Activated CD8-positive, alpha-beta memory T cell treated with anti-CD3 and anti-CD28 coated beads, Interleukin-2, amount 50 U/mL, for 24 hours (primary cell): Measurements from ENCODE around the gene OR52N2.
A peak's percentile ranks its signal among the peaks of the same experiment; 100 is the strongest.

Experiments used
- DNase-seq: peaks from one replicate; pipeline ENCODE4 v3.0.0-alpha.2; 2020; ENCODE audit errors: extremely low read depth

Gene OR52N2

GRCh38 chr11:5808500-5809121 lies at the start of gene OR52N2:
TSS of gene OR52N2 (plus strand) at chr11:5808924. CDS start at chr11:5820336, 11,412 bp downstream.
- DNase-seq, result peak; percentile 25

GRCh38 chr11:5767056-5767455 lies 41.7 kb upstream of the OR52N2 start:
- DNase-seq, result no peak

- no peak for DNase-seq
Observed at GRCh38 chr11:5783255-5783654, 25.5 kb upstream of the OR52N2 start, which contains the start of gene OR52N5. TSS of gene OR52N5 (minus strand) at chr11:5783355. CDS start at chr11:5778634, 4,721 bp downstream.

- no peak for DNase-seq
Observed at GRCh38 chr11:5791165-5791564, 17.6 kb upstream of the OR52N2 start, which contains the start of gene OR52N1. TSS of gene OR52N1 (minus strand) at chr11:5791265. CDS start at chr11:5788816, 2,449 bp downstream.

- DNase-seq, result no peak
Observed at GRCh38 chr11:5796541-5796940, 12.2 kb upstream of the OR52N2 start.

GRCh38 chr11:5803982-5804381 lies 4.7 kb upstream of the OR52N2 start:
- DNase-seq, result no peak

- DNase-seq, result no peak
Observed at GRCh38 chr11:5807580-5807979, 1.1 kb upstream of the OR52N2 start.

GRCh38 chr11:5809122-5809519 lies 397 bp downstream of the OR52N2 start:
- no peak for DNase-seq

GRCh38 chr11:5809905-5810795 lies 1.4 kb downstream of the OR52N2 start:
- DNase-seq, result no peak

- DNase-seq, result no peak
Observed at GRCh38 chr11:5815534-5815933, 6.8 kb downstream of the OR52N2 start.

- DNase-seq, result no peak
Observed at GRCh38 chr11:5818245-5818886, 9.6 kb downstream of the OR52N2 start.

GRCh38 chr11:5831196-5831829 lies 22.6 kb downstream of the OR52N2 start:
- DNase-seq, result no peak

- DNase-seq, result no peak
Observed at GRCh38 chr11:5833446-5833845, 24.7 kb downstream of the OR52N2 start.

- no peak for DNase-seq
Observed at GRCh38 chr11:5837695-5838094, 29.0 kb downstream of the OR52N2 start.

- no peak for DNase-seq
Observed at GRCh38 chr11:5841797-5842196, 33.1 kb downstream of the OR52N2 start, which contains the start of gene OR52E6. TSS of gene OR52E6 (minus strand) at chr11:5841897. CDS start at chr11:5841897, 0 bp downstream.

- no peak for DNase-seq
Observed at GRCh38 chr11:5846701-5847100, 38.0 kb downstream of the OR52N2 start.

GRCh38 chr11:5847711-5848110 lies 39.0 kb downstream of the OR52N2 start:
- DNase-seq, result no peak

- no peak for DNase-seq
Observed at GRCh38 chr11:5851002-5851401, 42.3 kb downstream of the OR52N2 start.

- DNase-seq, result no peak
Observed at GRCh38 chr11:5857590-5857989, 48.9 kb downstream of the OR52N2 start, which contains the start of gene OR52E8. TSS of gene OR52E8 (minus strand) at chr11:5857690. CDS start at chr11:5857690, 0 bp downstream.

GRCh38 chr11:5865826-5866225 lies 57.1 kb downstream of the OR52N2 start:
- DNase-seq, result no peak
